ENCODE data around the gene PPDPF. TPM values are rescaled to one million over a fixed set of nuclear protein-coding genes. Genes with fewer than 3 reads are reported as not detected.

The PPDPF gene
- total RNA-seq, 1 experiment from 2014 or later = 149 TPM

DNA sequence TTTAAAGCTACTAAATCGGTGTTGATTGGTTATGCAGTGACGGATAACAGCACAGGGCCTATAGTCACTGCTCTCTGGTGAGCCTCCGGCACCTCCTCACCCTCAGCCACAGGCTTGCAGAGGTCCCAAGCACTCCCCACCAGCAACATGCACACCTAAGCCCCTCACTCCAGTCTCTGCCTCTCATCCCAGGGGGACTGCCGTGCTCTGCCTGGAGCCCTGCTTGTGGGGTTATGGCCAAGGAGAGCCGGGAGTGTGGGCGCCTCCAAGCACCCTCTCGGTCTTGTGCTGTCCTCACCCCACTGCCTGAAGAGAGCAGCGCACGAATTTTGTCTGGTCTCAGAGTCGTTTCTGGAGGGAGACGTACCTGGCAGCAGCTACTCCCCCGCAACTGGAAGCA lies 14.8 kb upstream of the PPDPF start:
- no peak for DNase-seq
- no peaks in the 10 kb centered on the region; the same call in 1 of the 2 replicates for H3K27me3 ChIP-seq (ENCODE audit: insufficient read depth, low read length)
- no peak overlapping the region for H4K5ac ChIP-seq (ENCODE audit: insufficient read length, low read depth, low read length)
- no peak overlapping the region for H3K18ac ChIP-seq (ENCODE audit: insufficient read length, low read depth, low read length)
- no peaks in the 10 kb centered on the region for H3K4me1 ChIP-seq (ENCODE audit: insufficient read depth, low read length)
- no peak overlapping the region for H2BK12ac ChIP-seq (ENCODE audit: insufficient read length, low read depth, low read length)
- H2BK5ac ChIP-seq (ENCODE audit: insufficient read length, low read length) = no peak overlapping the region
- H3K27ac ChIP-seq (ENCODE audit: insufficient read length, low read depth, low read length) = no peak overlapping the region
- H3K9ac ChIP-seq (ENCODE audit: extremely low read depth, insufficient read length, low read length) = no peak overlapping the region
- TF ChIP-seq CTCF (conservative IDR thresholded peaks at IDR 0.05) = no peak
- no peak overlapping the region for H3K27ac Mint-ChIP-seq
- peaks cover 62% of the 10 kb centered on the region for H3K27me3 Mint-ChIP-seq (ENCODE audit: low read depth)
- H3T11ph ChIP-seq (ENCODE audit: low read length) = no peak overlapping the region
- H3K23me2 ChIP-seq (ENCODE audit: insufficient read length, low read depth, low read length, poor library complexity, severe bottlenecking) = no peaks in the 10 kb centered on the region
- H3K36me3 Mint-ChIP-seq (ENCODE audit: insufficient read depth in 1 of 3, low read depth in 3 of 3) = peaks cover 0 to 24% (median 0%) of the 10 kb centered on the region in 3 experiments; a peak in 3 of 7 replicates
- H3K9me3 ChIP-seq (ENCODE audit: control insufficient read depth, low read depth, low read length) = no peaks in the 10 kb centered on the region
- H3K4ac ChIP-seq (ENCODE audit: low read depth, low read length) = no peak overlapping the region
- no CpG with 5 or more reads among the region's 12 CpGs for WGBS (ENCODE audit: extremely low coverage, insufficient read length, low lambda C conversion rate)
- no peak overlapping the region for H3K14ac ChIP-seq (ENCODE audit: insufficient read depth, low read length)
- peaks cover 2% of the 10 kb centered on the region for H4K20me1 ChIP-seq (ENCODE audit: control insufficient read depth, insufficient read depth, insufficient read length)
- H3K23ac ChIP-seq (ENCODE audit: insufficient read length, low read depth, low read length) = no peak overlapping the region
- no peak overlapping the region for H4K91ac ChIP-seq (ENCODE audit: insufficient read length, low read depth, low read length)
- peaks cover 11 to 37% of the 10 kb centered on the region in 2 experiments; a peak in 4 of 5 replicates for H3K9me3 Mint-ChIP-seq
- no peak overlapping the region for H3K4me2 ChIP-seq (ENCODE audit: insufficient read depth, insufficient read length, low read length)
- H2AK5ac ChIP-seq (ENCODE audit: insufficient read length, low read length) = no peak overlapping the region
- no peak overlapping the region for H2BK15ac ChIP-seq (ENCODE audit: low read depth, low read length)
- no peak overlapping the region for H2AFZ ChIP-seq (ENCODE audit: low read length)
- no peak overlapping the region for H4K8ac ChIP-seq (replicated peaks; ENCODE audit: insufficient read length, low read depth, low read length)
- no peak overlapping the region for H3K4me3 Mint-ChIP-seq
- H2BK120ac ChIP-seq (ENCODE audit: low read depth, low read length, poor library complexity, severe bottlenecking) = no peak overlapping the region
- H2BK20ac ChIP-seq (ENCODE audit: low read depth, low read length, poor library complexity, severe bottlenecking) = no peak overlapping the region
- no peaks in the 10 kb centered on the region for H3K79me2 ChIP-seq (ENCODE audit: insufficient read depth, low read length)
- H3K79me1 ChIP-seq (ENCODE audit: insufficient read depth, low read depth, low read length, poor library complexity, severe bottlenecking) = no peaks in the 10 kb centered on the region
- no peaks in the 10 kb centered on the region for H3K4me1 Mint-ChIP-seq
- H3K56ac ChIP-seq (ENCODE audit: insufficient read length, low read depth, low read length) = no peak overlapping the region
